GM23248 (cell line): Measurements from ENCODE around the gene JARID2. TPM values are rescaled to one million over a fixed set of nuclear protein-coding genes. Genes with fewer than 3 reads are reported as not detected.

Experiments used
- DNase-seq: peaks from one replicate; pipeline ENCODE4 v3.0.0-alpha.2; 2015
- H2AFZ ChIP-seq: fragments of 200-600 bp; sonication (generic); 2 replicates; pipeline ENCODE4 v1.6.1; 2016; ENCODE audit warnings: antibody characterized with exemption
- H3F3A ChIP-seq: fragments of 200-600 bp; sonication (generic); 2 replicates; pipeline ENCODE4 v1.6.1; 2016; ENCODE audit warnings: mild to moderate bottlenecking, antibody characterized with exemption, mixed run types; ENCODE audit not compliant: insufficient read depth
- H3K27ac ChIP-seq: fragments of 200-600 bp; sonication (generic); 2 replicates; pipeline ENCODE4 v1.5.1; 2016; ENCODE audit warnings: mild to moderate bottlenecking
- H3K27me3 ChIP-seq: fragments of 200-600 bp; sonication (generic); replicated peaks from 2 replicates; pipeline ENCODE4 v1.6.1; 2016; ENCODE audit warnings: mild to moderate bottlenecking; ENCODE audit not compliant: insufficient read depth
- H3K36me3 ChIP-seq: fragments of 200-600 bp; sonication (generic); 2 replicates; pipeline ENCODE4 v1.6.1; 2016; ENCODE audit warnings: low read depth, mild to moderate bottlenecking
- H3K4me1 ChIP-seq: fragments of 200-600 bp; sonication (generic); 2 replicates; pipeline ENCODE4 v1.6.1; 2016; ENCODE audit warnings: mild to moderate bottlenecking; ENCODE audit not compliant: insufficient read depth
- H3K4me2 ChIP-seq: fragments of 200-600 bp; sonication (generic); one replicate; pipeline ENCODE4 v1.6.1; 2016; ENCODE audit warnings: mild to moderate bottlenecking; ENCODE audit not compliant: unreplicated experiment
- H3K4me3 ChIP-seq: fragments of 200-600 bp; sonication (generic); 2 replicates; pipeline ENCODE4 v1.5.1; 2016; ENCODE audit warnings: mild to moderate bottlenecking
- H3K79me2 ChIP-seq: fragments of 200-600 bp; sonication (generic); 2 replicates; pipeline ENCODE4 v1.6.1; 2016; ENCODE audit warnings: mild to moderate bottlenecking; ENCODE audit not compliant: insufficient read depth
- H3K9ac ChIP-seq: fragments of 200-600 bp; sonication (generic); 2 replicates; pipeline ENCODE4 v1.6.1; 2016; ENCODE audit warnings: mild to moderate bottlenecking
- H3K9me2 ChIP-seq: fragments of 200-600 bp; sonication (generic); 2 replicates; pipeline ENCODE4 v1.6.1; 2016; ENCODE audit warnings: mixed run types, mild to moderate bottlenecking, moderate library complexity; ENCODE audit not compliant: insufficient read depth
- H3K9me3 ChIP-seq: fragments of 200-600 bp; sonication (generic); one replicate; pipeline ENCODE4 v1.6.1; 2017; ENCODE audit warnings: low read depth
- H4K20me1 ChIP-seq: fragments of 200-600 bp; sonication (generic); 2 replicates; pipeline ENCODE4 v1.6.0; 2016; ENCODE audit not compliant: insufficient read depth
- EZH2 ChIP-seq: fragments of 200-600 bp; sonication (generic); IDR thresholded peaks from 2 replicates; pipeline ENCODE4 v1.6.1; 2018; ENCODE audit warnings: antibody characterized with exemption, mild to moderate bottlenecking; ENCODE audit not compliant: insufficient read depth, poor library complexity, severe bottlenecking
- EZH2phosphoT487 ChIP-seq: fragments of 200-600 bp; sonication (generic); IDR thresholded peaks from 2 replicates; pipeline ENCODE4 v1.6.1; 2018; ENCODE audit warnings: antibody characterized with exemption, moderate library complexity, mild to moderate bottlenecking, low read depth; ENCODE audit not compliant: insufficient read depth
- WGBS, 2 experiments: methylation state at CpG; one replicate each; pipeline ENCODE4 v1.1.6; 2015 to 2017; ENCODE audit warnings: low lambda C conversion rate in 2 of 2, low coverage in 1 of 2; ENCODE audit errors: missing lambda C conversion rate in 2 of 2; 5-methylcytosine and 5-hydroxymethylcytosine counted together
- in situ Hi-C: fragments of 300-500 bp; cut with MboI; formaldehyde crosslinking; loops from 2 replicates; pipeline ENCODE4 v1.15.0; 2020
- polyA plus RNA-seq: library from polyadenylated mRNA; unstranded; fragments of >200 nt; fragmentation: Nextera tagmentation; extraction: Ambion mirVana; gene quantifications from 2 replicates; pipeline ENCODE4 v1.2.1, GENCODE V29; 2016
- total RNA-seq: library from RNA; depleted of rRNA; stranded (reverse); fragments of >200 nt; shearing (Covaris generic); gene quantifications from 2 replicates; pipeline ENCODE4 v1.2.3, GENCODE V29; 2014

The JARID2 gene
- total and polyA plus RNA-seq, 2 experiments from 2014 or later: 3.9 to 9.3 TPM

GRCh38 chr6:15269011-15269410 lies 23.1 kb downstream of the JARID2 start:
- Histone ChIP-seq H3K36me3 (no peaks in the 10 kb centered on the region), H3K9ac (peak overlapping the region; percentile 50), H3K9me2 (no peaks in the 10 kb centered on the region), H3K27ac (peak overlapping the region; percentile 37), H4K20me1 (peaks cover 17% of the 10 kb centered on the region), H3K79me2 (peaks cover 100% of the 10 kb centered on the region), H3K4me2 (peak overlapping the region; percentile 63), H2AFZ (0 out of 2 replicates have a peak overlapping the region, but pooled peaks have one; percentile 8), H3K4me3 (peak overlapping the region; percentile 26), H3K27me3 (no peaks in the 10 kb centered on the region), H3K9me3 (no peaks in the 10 kb centered on the region), H3K4me1 (peaks cover 49% of the 10 kb centered on the region), H3F3A (peaks cover 34% of the 10 kb centered on the region)
- WGBS, 2 experiments: 49 to 66% methylated on average over 4 of the region's 4 CpGs
- peak; percentile 30 for DNase-seq
- in situ Hi-C loops: no loop called here
- TF ChIP-seq EZH2 (no peak), EZH2phosphoT487 (no peak)

GRCh38 chr6:15269619-15270018 lies 23.8 kb downstream of the JARID2 start:
- H3K9ac ChIP-seq: 0 out of 2 replicates have a peak overlapping the region, but pooled peaks have one; percentile 50
- peaks cover 28% of the 10 kb centered on the region for H3F3A ChIP-seq
- peaks cover 100% of the 10 kb centered on the region for H3K79me2 ChIP-seq
- no peak for DNase-seq
- peaks cover 17% of the 10 kb centered on the region for H4K20me1 ChIP-seq
- no peak overlapping the region for H3K27ac ChIP-seq
- H3K9me3 ChIP-seq: no peaks in the 10 kb centered on the region
- no peaks in the 10 kb centered on the region for H3K9me2 ChIP-seq
- in situ Hi-C loops: no loop called here
- H3K4me1 ChIP-seq: peaks cover 42% of the 10 kb centered on the region
- no peak for TF ChIP-seq EZH2
- TF ChIP-seq EZH2phosphoT487: no peak
- no peak overlapping the region for H2AFZ ChIP-seq
- WGBS, 2 experiments: 97 to 100% methylated on average over 1 of the region's 1 CpG
- H3K4me3 ChIP-seq: no peak overlapping the region
- no peak overlapping the region for H3K4me2 ChIP-seq
- H3K36me3 ChIP-seq: no peaks in the 10 kb centered on the region
- no peaks in the 10 kb centered on the region for H3K27me3 ChIP-seq

GRCh38 chr6:15270402-15270801 lies 24.5 kb downstream of the JARID2 start:
- Histone ChIP-seq H2AFZ (no peak overlapping the region), H3K9me3 (no peaks in the 10 kb centered on the region), H3K27ac (no peak overlapping the region), H3K4me3 (no peak overlapping the region), H4K20me1 (peaks cover 17% of the 10 kb centered on the region), H3K4me1 (peaks cover 35% of the 10 kb centered on the region), H3K4me2 (no peak overlapping the region), H3K36me3 (no peaks in the 10 kb centered on the region), H3F3A (peaks cover 20% of the 10 kb centered on the region), H3K9ac (no peak overlapping the region), H3K79me2 (peaks cover 100% of the 10 kb centered on the region), H3K9me2 (no peaks in the 10 kb centered on the region), H3K27me3 (no peaks in the 10 kb centered on the region)
- 97 to 100% methylated on average over 2 of the region's 2 CpGs for WGBS, 2 experiments
- no peak for DNase-seq
- TF ChIP-seq EZH2 (no peak), EZH2phosphoT487 (no peak)
- in situ Hi-C loops: no loop called here

GRCh38 chr6:15272562-15272961 lies 26.7 kb downstream of the JARID2 start:
- in situ Hi-C loops: no loop called here
- no peak for TF ChIP-seq EZH2
- no peak for TF ChIP-seq EZH2phosphoT487

More at GRCh38 chr6:15272562-15272961, 26.7 kb downstream of the JARID2 start:
- Histone ChIP-seq H3K9me3 (no peaks in the 10 kb centered on the region), H4K20me1 (peaks cover 17% of the 10 kb centered on the region), H3K4me1 (peaks cover 27% of the 10 kb centered on the region), H3K79me2 (peaks cover 100% of the 10 kb centered on the region), H3K4me3 (no peak overlapping the region), H3K9me2 (no peaks in the 10 kb centered on the region), H3K27ac (no peak overlapping the region), H3K27me3 (no peaks in the 10 kb centered on the region), H3K4me2 (no peak overlapping the region), H3K9ac (no peak overlapping the region), H3K36me3 (no peaks in the 10 kb centered on the region), H2AFZ (no peak overlapping the region), H3F3A (peaks cover 17% of the 10 kb centered on the region)
- 100% methylated on average over 1 of the region's 1 CpG for WGBS, 2 experiments
- DNase-seq: no peak
